Smooth muscle cell (in vitro differentiated cells): ENCODE data around the gene KIAA1671. TPM values are rescaled to one million over a fixed set of nuclear protein-coding genes. Genes with fewer than 3 reads are reported as not detected.

Experiments
- DNase-seq: peaks from one replicate; lab custom pipeline; 2025; ENCODE audit not compliant: unreplicated experiment; lab: John Stamatoyannopoulos, UW
- H2AFZ ChIP-seq: fragments of 200-600 bp; sonication (generic); 2 replicates; pipeline ENCODE4 v1.6.0; 2016; ENCODE audit warnings: antibody characterized with exemption, low read depth, mild to moderate bottlenecking
- H3F3A ChIP-seq: fragments of 200-600 bp; sonication (generic); 2 replicates; pipeline ENCODE4 v1.6.0; 2017; ENCODE audit warnings: antibody characterized with exemption, low read depth
- H3K27ac ChIP-seq: fragments of 200-600 bp; sonication (generic); 2 replicates; pipeline ENCODE4 v1.5.1; 2016; ENCODE audit warnings: low read depth, mild to moderate bottlenecking
- H3K27me3 ChIP-seq: fragments of 200-600 bp; sonication (generic); 2 replicates; pipeline ENCODE4 v1.6.1; 2016; ENCODE audit warnings: low read depth, mild to moderate bottlenecking
- H3K36me3 ChIP-seq: fragments of 200-600 bp; sonication (generic); 2 replicates; pipeline ENCODE4 v1.5.1; 2016; ENCODE audit warnings: low read depth
- H3K4me1 ChIP-seq: fragments of 200-600 bp; sonication (generic); 2 replicates; pipeline ENCODE4 v1.5.1; 2016; ENCODE audit warnings: low read depth
- H3K4me2 ChIP-seq: fragments of 200-600 bp; sonication (generic); 2 replicates; pipeline ENCODE4 v1.6.0; 2016; ENCODE audit warnings: mild to moderate bottlenecking
- H3K4me3 ChIP-seq: fragments of 200-600 bp; sonication (generic); 2 replicates; pipeline ENCODE4 v1.5.1; 2016; ENCODE audit warnings: mild to moderate bottlenecking
- H3K79me2 ChIP-seq: fragments of 200-600 bp; sonication (generic); 2 replicates; pipeline ENCODE4 v1.6.0; 2016; ENCODE audit warnings: low read depth, mild to moderate bottlenecking
- H3K9ac ChIP-seq: fragments of 200-600 bp; sonication (generic); 2 replicates; pipeline ENCODE4 v1.6.0; 2016; ENCODE audit warnings: low read depth
- H3K9me3 ChIP-seq: fragments of 200-600 bp; sonication (generic); replicated peaks from 2 replicates; pipeline ENCODE4 v1.5.1; 2016; ENCODE audit warnings: low read depth
- H4K20me1 ChIP-seq: fragments of 200-600 bp; sonication (generic); 2 replicates; pipeline ENCODE4 v1.6.0; 2016; ENCODE audit warnings: low read depth
- CTCF ChIP-seq: fragments of 200-600 bp; sonication (generic); IDR thresholded peaks from 2 replicates; pipeline ENCODE4 v1.5.1; 2017; ENCODE audit warnings: borderline replicate concordance, mild to moderate bottlenecking, antibody characterized with exemption; ENCODE audit not compliant: insufficient read depth, poor library complexity, severe bottlenecking
- WGBS: methylation state at CpG from one replicate; pipeline ENCODE4 v1.1.7; 2016; ENCODE audit warnings: low lambda C conversion rate; 5-methylcytosine and 5-hydroxymethylcytosine counted together
- polyA plus RNA-seq: library from polyadenylated mRNA; unstranded; fragments of >200 nt; fragmentation: Nextera tagmentation; extraction: Ambion mirVana; gene quantifications from 2 replicates; pipeline ENCODE4 v1.2.1, GENCODE V29; 2016
- total RNA-seq: library from RNA; depleted of rRNA; stranded (reverse); fragments of >200 nt; gene quantifications from 2 replicates; pipeline ENCODE4 v1.2.3, GENCODE V29; 2014

The KIAA1671 gene
- total and polyA plus RNA-seq, 2 experiments from 2014 or later: 1.7 to 7.6 TPM

- Histone ChIP-seq H3K36me3 (no peaks in the 10 kb centered on the region), H3K27ac (no peak overlapping the region), H3K9me3 (no peaks in the 10 kb centered on the region), H3K9ac (no peak overlapping the region), H3K4me1 (peaks cover 6% of the 10 kb centered on the region), H3K4me3 (no peak overlapping the region), H3F3A (peaks cover 13% of the 10 kb centered on the region), H4K20me1 (no peaks in the 10 kb centered on the region), H3K4me2 (no peak overlapping the region), H3K79me2 (no peaks in the 10 kb centered on the region), H3K27me3 (no peaks in the 10 kb centered on the region), H2AFZ (no peak overlapping the region)
- WGBS: 83% methylated on average over 11 of the region's 11 CpGs
- no peak for TF ChIP-seq CTCF
- DNase-seq: no peak
Observed at GRCh38 chr22:25021976-25022711, 69.6 kb downstream of the KIAA1671 start.

- no peak for DNase-seq
- H3K27ac ChIP-seq: no peak overlapping the region
- no peak overlapping the region for H2AFZ ChIP-seq
- no peaks in the 10 kb centered on the region for H4K20me1 ChIP-seq
- no peaks in the 10 kb centered on the region for H3K36me3 ChIP-seq
- H3K9me3 ChIP-seq: no peaks in the 10 kb centered on the region
- H3F3A ChIP-seq: peaks cover 17% of the 10 kb centered on the region
- no peak overlapping the region for H3K9ac ChIP-seq
- peaks cover 6% of the 10 kb centered on the region for H3K4me1 ChIP-seq
- TF ChIP-seq CTCF: no peak
- 61% methylated on average over 3 of the region's 3 CpGs for WGBS
- H3K27me3 ChIP-seq: no peaks in the 10 kb centered on the region
- no peak overlapping the region for H3K4me3 ChIP-seq
- no peaks in the 10 kb centered on the region for H3K79me2 ChIP-seq
- H3K4me2 ChIP-seq: no peak overlapping the region
Observed at GRCh38 chr22:25023879-25024278, 71.4 kb downstream of the KIAA1671 start.

GRCh38 chr22:25024895-25025294, 72.4 kb downstream of the KIAA1671 start:
- Histone ChIP-seq H3K79me2 (no peaks in the 10 kb centered on the region), H2AFZ (no peak overlapping the region)

More at GRCh38 chr22:25024895-25025294, 72.4 kb downstream of the KIAA1671 start:
- H3K4me2 ChIP-seq: no peak overlapping the region
- H4K20me1 ChIP-seq: no peaks in the 10 kb centered on the region
- H3K9me3 ChIP-seq: no peaks in the 10 kb centered on the region
- no peaks in the 10 kb centered on the region for H3K36me3 ChIP-seq
- DNase-seq: no peak
- H3F3A ChIP-seq: peaks cover 17% of the 10 kb centered on the region
- H3K9ac ChIP-seq: no peak overlapping the region
- H3K4me3 ChIP-seq: no peak overlapping the region
- H3K27ac ChIP-seq: no peak overlapping the region
- 91% methylated on average over 3 of the region's 3 CpGs for WGBS
- H3K27me3 ChIP-seq: no peaks in the 10 kb centered on the region
- TF ChIP-seq CTCF: no peak
- H3K4me1 ChIP-seq: peaks cover 6% of the 10 kb centered on the region
